Activated CD8-positive, alpha-beta T cell treated with anti-CD3 and anti-CD28 coated beads for 36 hours (primary cell): Measurements from ENCODE around the gene SFSWAP. TPM values are rescaled to one million over a fixed set of nuclear protein-coding genes. Genes with fewer than 3 reads are reported as not detected.

Source experiments
- ATAC-seq: fragments of 200-7000 bp; cut with Tn5 transposase; one replicate; pipeline ENCODE4 v1.10.0; 2021; ENCODE audit warnings: mild to moderate bottlenecking, moderate library complexity
- CTCF ChIA-PET: fragments of 350-600 bp; sonication (Branson Sonifier 250); formaldehyde crosslinking; loops from one replicate; lab custom pipeline; 2021; ENCODE audit warnings: antibody characterized with exemption; lab: Charles Lee
- POLR2A ChIA-PET: fragments of 350-600 bp; sonication (Branson Sonifier 250); formaldehyde crosslinking; loops from one replicate; lab custom pipeline; 2021; ENCODE audit warnings: antibody characterized with exemption; lab: Charles Lee
- DNase-seq: peaks from one replicate; pipeline ENCODE4 v3.0.0-alpha.2; 2020
- H3K27ac Mint-ChIP-seq: one replicate; pipeline ENCODE4 v1.8.0; 2021; ENCODE audit warnings: mild to moderate bottlenecking, mixed read lengths
- H3K27me3 Mint-ChIP-seq: one replicate; pipeline ENCODE4 v1.8.0; 2021; ENCODE audit warnings: mixed read lengths
- H3K36me3 Mint-ChIP-seq: one replicate; pipeline ENCODE4 v1.8.0; 2021; ENCODE audit warnings: low read depth, mixed read lengths
- H3K4me1 Mint-ChIP-seq: one replicate; pipeline ENCODE4 v1.8.0; 2021; ENCODE audit warnings: low read depth, mixed read lengths
- H3K4me3 Mint-ChIP-seq: one replicate; pipeline ENCODE4 v1.8.0; 2021; ENCODE audit warnings: mild to moderate bottlenecking, moderate library complexity, mixed read lengths
- H3K9me3 Mint-ChIP-seq: one replicate; pipeline ENCODE4 v1.8.0; 2021; ENCODE audit warnings: mixed read lengths
- CTCF ChIP-seq: fragments of 200-600 bp; IDR thresholded peaks from one replicate; pipeline ENCODE4 v1.8.0; 2022; ENCODE audit warnings: antibody characterized with exemption, mild to moderate bottlenecking
- intact Hi-C: fragments of 100-400 bp; cut with micrococcal nuclease; formaldehyde crosslinking; loops from one replicate; pipeline ENCODE4 v1.10.0; 2022
- total RNA-seq, 2 experiments: library from RNA; stranded (reverse); gene quantifications; one replicate each; pipeline ENCODE4 v1.2.3, GENCODE V29; 2021

Gene SFSWAP
- total RNA-seq, 2 experiments from 2014 or later = 47.6 to 49.3 TPM

GRCh38 chr12:131699434-131699833 lies 11.5 kb upstream of the SFSWAP start:
- POLR2A ChIA-PET = interaction anchor here (0.6 kb wide), 1 partner anchor 155 kb away, joined by 4 read pairs; no protein-coding TSS in a partner anchor
- peaks cover 7% of the 10 kb centered on the region for H3K27me3 Mint-ChIP-seq
- H3K27ac Mint-ChIP-seq = no peak overlapping the region
- H3K36me3 Mint-ChIP-seq = no peaks in the 10 kb centered on the region
- no peak for TF ChIP-seq CTCF
- ATAC-seq = no peak
- intact Hi-C loops = no loop called here
- no peak overlapping the region for H3K4me3 Mint-ChIP-seq
- CTCF ChIA-PET = no interaction called here
- H3K4me1 Mint-ChIP-seq = no peaks in the 10 kb centered on the region
- H3K9me3 Mint-ChIP-seq = peaks cover 2% of the 10 kb centered on the region
- no peak for DNase-seq

- intact Hi-C loops = no loop called here
- CTCF ChIA-PET = no interaction called here
- no peaks in the 10 kb centered on the region for H3K4me1 Mint-ChIP-seq
- no peak for ATAC-seq
- H3K9me3 Mint-ChIP-seq = peaks cover 4% of the 10 kb centered on the region
- no peak for DNase-seq
- peaks cover 7% of the 10 kb centered on the region for H3K27me3 Mint-ChIP-seq
- no peak for TF ChIP-seq CTCF
- no peaks in the 10 kb centered on the region for H3K36me3 Mint-ChIP-seq
- H3K4me3 Mint-ChIP-seq = no peak overlapping the region
- no peak overlapping the region for H3K27ac Mint-ChIP-seq
- POLR2A ChIA-PET = no interaction called here
These were observed 10.6 kb upstream of the SFSWAP start for GRCh38 chr12:131700271-131700670.

- Mint-ChIP-seq H3K36me3 (no peaks in the 10 kb centered on the region), H3K4me3 (no peak overlapping the region), H3K9me3 (peaks cover 4% of the 10 kb centered on the region), H3K27ac (no peak overlapping the region), H3K27me3 (peaks cover 2% of the 10 kb centered on the region), H3K4me1 (no peaks in the 10 kb centered on the region)
- TF ChIP-seq CTCF = no peak
- ChIA-PET CTCF (no interaction called here), POLR2A (no interaction called here)
- ATAC-seq (no peak), DNase-seq (no peak)
- intact Hi-C loops = no loop called here
These were observed 9.0 kb upstream of the SFSWAP start for GRCh38 chr12:131701705-131702572.

- Mint-ChIP-seq H3K36me3 (no peaks in the 10 kb centered on the region), H3K4me1 (no peaks in the 10 kb centered on the region), H3K9me3 (peaks cover 4% of the 10 kb centered on the region), H3K27me3 (peaks cover 2% of the 10 kb centered on the region), H3K4me3 (no peak overlapping the region), H3K27ac (no peak overlapping the region)
- TF ChIP-seq CTCF = no peak
- POLR2A ChIA-PET = no interaction called here
- ATAC-seq = no peak
- intact Hi-C loops = no loop called here
- no peak for DNase-seq
- CTCF ChIA-PET = no interaction called here
These were observed 8.4 kb upstream of the SFSWAP start for GRCh38 chr12:131702573-131702877.

GRCh38 chr12:131703161-131703560 lies 7.7 kb upstream of the SFSWAP start:
- POLR2A ChIA-PET = no interaction called here
- CTCF ChIA-PET = no interaction called here
- H3K36me3 Mint-ChIP-seq = no peaks in the 10 kb centered on the region
- ATAC-seq (no peak), DNase-seq (no peak)
- H3K9me3 Mint-ChIP-seq = peaks cover 4% of the 10 kb centered on the region
- H3K4me1 Mint-ChIP-seq = no peaks in the 10 kb centered on the region
- TF ChIP-seq CTCF = no peak
- no peak overlapping the region for H3K27ac Mint-ChIP-seq
- H3K4me3 Mint-ChIP-seq = no peak overlapping the region
- peaks cover 2% of the 10 kb centered on the region for H3K27me3 Mint-ChIP-seq
- intact Hi-C loops = no loop called here
